Fibroblast of skin of left biceps (primary cell): ENCODE measurements around the gene TST.

ENCODE experiments used
- DNase-seq, 2 experiments: peaks; one replicate each; pipeline ENCODE4 v3.0.0-alpha.2; 2013; ENCODE audit warnings: low read depth in 2 of 2

TST gene

GRCh38 chr22:36982136-36982535, 37.1 kb downstream of the TST start:
- DNase-seq, result no peak

DNA sequence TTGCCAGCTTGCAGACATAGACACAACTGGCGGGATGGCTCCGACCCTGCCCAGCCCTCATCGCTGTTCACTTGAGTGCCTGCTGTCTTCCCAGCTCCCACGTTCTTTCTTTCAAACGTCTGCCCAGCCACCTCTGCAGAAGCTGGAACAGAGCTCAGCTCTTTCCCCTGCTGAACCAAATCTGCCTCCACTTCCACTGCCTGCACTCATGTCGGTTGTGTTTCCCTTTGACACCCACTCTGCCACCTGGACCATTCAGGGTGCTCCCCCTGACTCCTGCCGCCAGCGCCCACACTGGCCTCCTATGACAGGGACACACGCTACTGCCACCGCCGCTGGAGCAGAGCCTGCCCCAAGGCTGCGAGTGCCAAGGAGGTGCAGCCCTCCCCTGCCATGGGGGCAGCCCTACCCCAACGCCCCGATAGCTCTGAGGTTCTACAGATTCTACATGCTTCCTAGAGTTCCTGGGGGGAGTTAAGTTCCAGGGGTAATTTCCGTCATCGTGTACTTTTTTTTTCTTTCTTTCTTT, 37.9 kb downstream of the TST start:
- DNase-seq, result no peak

DNA sequence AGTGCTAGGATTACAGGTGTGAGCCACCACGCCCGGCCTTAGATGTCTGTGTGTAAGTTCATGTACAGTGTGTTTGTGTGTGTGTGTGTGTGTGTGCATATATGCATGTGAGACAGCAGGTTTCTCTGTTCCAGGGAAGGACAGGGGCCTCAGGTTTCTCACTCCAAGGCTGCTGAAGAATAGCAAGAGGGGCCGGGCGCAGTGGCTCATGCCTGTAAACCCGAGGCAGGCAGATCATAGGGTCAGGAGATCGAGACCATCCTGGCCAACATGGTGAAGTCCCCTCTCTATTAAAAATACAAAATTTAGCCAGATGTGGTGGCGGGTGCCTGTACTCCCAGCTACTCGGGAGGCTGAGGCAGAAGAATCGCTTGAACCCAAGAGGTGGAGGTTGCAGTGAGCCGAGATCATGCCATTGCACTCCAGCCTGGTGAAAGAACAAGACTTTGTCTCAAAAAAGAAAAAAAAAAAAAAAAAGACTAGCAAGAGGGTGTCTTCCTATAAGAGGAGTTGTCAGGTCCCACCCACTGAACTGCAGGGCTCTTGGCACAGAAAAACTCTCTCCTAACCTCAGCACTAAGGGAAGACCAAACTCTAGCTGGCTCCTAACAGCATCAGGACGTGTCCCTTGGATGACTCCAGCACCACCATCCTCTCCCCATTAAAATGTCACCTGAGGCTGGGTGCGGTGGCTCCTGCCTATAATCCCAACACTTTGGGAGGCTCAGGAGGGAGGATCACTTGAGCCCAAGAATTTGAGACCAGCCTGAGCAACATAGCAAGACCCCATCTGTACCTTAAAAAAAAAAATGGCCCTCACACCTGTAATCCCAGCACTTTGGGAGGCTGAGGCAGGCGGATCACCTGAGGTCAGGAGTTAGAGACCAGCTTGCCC, 40.0 kb downstream of the TST start:
- DNase-seq, result no peak

- peak; percentile 39 to 55 for DNase-seq
These were observed 41.1 kb downstream of the TST start for GRCh38 chr22:36977947-36978660.

- DNase-seq, result no peak
These were observed 41.8 kb downstream of the TST start for GRCh38 chr22:36977401-36977861.

GRCh38 chr22:36976606-36977005, 42.6 kb downstream of the TST start:
- DNase-seq, result no peak

GRCh38 chr22:36971341-36972125, 47.7 kb downstream of the TST start:
- no peak for DNase-seq

DNA sequence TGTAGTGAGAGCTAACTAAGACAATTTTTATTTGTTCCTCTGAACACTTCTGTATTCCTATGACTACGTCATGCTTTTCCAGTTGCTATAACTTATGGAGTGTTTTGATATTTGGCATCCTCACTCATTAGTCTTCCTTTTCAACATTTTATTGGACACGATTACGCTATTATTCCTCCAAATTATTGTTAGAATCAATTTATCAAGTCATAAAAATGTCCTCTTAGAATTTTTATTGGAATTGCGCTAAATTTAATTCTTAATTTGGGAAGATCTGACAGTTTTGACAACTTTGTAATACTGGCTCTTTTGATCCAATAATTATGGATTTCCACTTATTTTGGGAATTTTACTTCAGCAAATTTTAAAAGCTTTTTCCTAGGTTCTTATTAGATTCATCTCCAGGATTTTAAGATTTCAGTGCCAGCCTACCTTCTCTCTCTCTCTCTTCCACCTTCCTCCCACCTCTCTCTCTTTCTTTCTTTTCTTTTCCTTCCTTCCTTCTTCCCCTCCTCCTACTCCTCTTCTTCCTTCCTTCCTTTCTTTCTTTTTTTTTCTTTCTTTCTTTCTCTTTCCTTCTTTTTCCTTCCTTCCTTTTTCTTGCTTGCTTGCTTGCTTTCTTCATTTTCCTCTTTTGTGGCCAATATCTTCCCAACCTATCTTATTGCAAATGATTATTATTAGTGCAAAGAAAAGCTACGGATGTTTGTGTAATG, 50.8 kb downstream of the TST start:
- no peak for DNase-seq

DNA sequence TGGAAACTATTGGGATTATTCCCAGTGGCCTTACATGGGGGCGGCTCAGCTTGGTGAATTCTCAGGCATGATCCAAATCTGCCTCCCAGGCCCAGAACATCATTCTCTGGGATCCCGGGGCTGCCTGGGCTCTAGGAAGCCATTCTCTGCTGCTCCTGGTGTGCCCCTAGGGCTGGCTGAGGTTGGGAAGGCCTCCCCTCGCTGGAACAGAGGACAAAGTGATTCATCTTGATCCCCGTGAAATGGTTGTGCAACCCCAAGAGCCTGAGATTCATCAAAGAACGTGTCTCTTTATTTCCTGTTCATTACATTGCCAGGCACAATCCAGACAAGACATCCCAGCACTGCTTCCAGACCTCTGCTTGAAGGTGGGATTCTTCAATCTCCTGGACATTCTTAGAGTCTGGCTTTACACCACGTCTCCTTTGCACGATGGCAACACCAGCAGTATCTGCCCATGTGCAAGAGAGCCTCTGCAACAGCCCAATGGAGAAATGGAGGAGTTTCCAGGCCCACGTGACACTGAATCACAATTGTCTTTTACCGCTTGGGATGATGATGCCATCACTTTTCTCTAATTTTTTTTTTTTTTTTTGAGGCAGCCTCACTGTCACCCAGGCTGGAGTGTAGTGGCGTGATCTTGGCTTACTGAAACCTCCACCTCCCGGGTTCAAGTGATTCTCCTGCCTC, 52.3 kb downstream of the TST start:
- no peak for DNase-seq

DNA sequence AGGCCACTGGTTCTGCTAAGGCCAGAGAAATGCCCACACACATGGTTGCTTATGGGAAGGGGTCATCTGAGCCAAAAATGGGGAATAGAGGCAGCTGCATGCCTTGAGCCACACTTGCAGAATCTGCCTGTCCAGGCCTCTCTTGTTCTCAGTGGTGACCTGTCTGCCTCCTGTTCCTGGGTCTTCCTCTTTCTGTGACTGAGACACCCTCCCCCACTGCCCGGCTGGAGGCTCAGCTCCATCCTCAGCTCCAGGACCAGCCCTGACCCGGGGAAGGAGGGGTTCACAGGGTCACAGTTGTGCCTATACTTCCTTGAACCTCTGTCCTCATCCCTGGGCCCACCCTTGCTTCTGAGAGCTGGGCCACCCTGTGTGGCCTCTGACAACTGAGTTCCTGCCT, 53.6 kb downstream of the TST start:
- no peak for DNase-seq

GRCh38 chr22:36964106-36964505, 55.1 kb downstream of the TST start:
- no peak for DNase-seq

DNA sequence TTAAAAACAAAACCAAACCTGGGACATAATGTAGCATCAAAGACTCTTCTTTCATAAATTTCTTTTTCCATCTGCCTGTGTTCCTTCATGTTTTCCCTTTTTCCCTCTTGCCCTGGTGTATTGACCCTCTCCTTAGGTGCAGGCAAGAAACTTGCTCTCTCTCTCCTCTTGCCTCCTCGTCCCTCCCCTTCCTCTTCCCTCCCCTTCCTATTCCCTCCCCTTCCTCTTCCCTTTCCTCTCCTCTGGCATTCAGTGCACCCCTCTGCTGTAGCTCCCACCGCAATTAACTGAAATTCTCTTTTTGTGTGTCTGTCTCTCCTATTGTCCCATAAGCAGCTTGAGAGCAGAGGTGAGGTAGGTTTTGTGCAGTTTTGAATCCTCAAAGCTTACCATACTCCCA, 55.9 kb downstream of the TST start:
- DNase-seq, result no peak

- DNase-seq, result no peak
These were observed 57.6 kb downstream of the TST start for GRCh38 chr22:36961626-36962025.
